ENCODE results near the gene MEGF11.
"Not testable (repeated sequence)": the region's sequence is repeated elsewhere in the genome, so short reads cannot be mapped to it uniquely, and the experiment has no call there.

Gene MEGF11

GRCh38 chr15:65990298-65990981 is 263.1 kb downstream of the MEGF11 start:
- DNase-seq = no peak

GRCh38 chr15:65987100-65987499 is 266.4 kb downstream of the MEGF11 start:
- DNase-seq = no peak

- no peak for DNase-seq
These were observed 267.1 kb downstream of the MEGF11 start for GRCh38 chr15:65986416-65986815.

- no peak for DNase-seq
These were observed 268.2 kb downstream of the MEGF11 start for GRCh38 chr15:65985387-65985786.

GRCh38 chr15:65982627-65983322 is 270.8 kb downstream of the MEGF11 start:
- no peak for DNase-seq

GRCh38 chr15:65981837-65982626 is 271.5 kb downstream of the MEGF11 start:
- peak; percentile 69 for DNase-seq

GRCh38 chr15:65980824-65981456 is 272.6 kb downstream of the MEGF11 start:
- DNase-seq = peak; percentile 10

GRCh38 chr15:65979837-65980236 is 273.7 kb downstream of the MEGF11 start:
- no peak for DNase-seq

- DNase-seq = no peak
These were observed 274.2 kb downstream of the MEGF11 start for GRCh38 chr15:65979316-65979715.

GRCh38 chr15:65978110-65978509 is 275.4 kb downstream of the MEGF11 start:
- no peak for DNase-seq

- DNase-seq = not testable (repeated sequence)
These were observed 277.4 kb downstream of the MEGF11 start for GRCh38 chr15:65976196-65976595.

- no peak for DNase-seq
These were observed 281.9 kb downstream of the MEGF11 start for GRCh38 chr15:65971741-65971995.

- no peak for DNase-seq
These were observed 282.4 kb downstream of the MEGF11 start for GRCh38 chr15:65970937-65971740.

- no peak for DNase-seq
These were observed 283.4 kb downstream of the MEGF11 start for GRCh38 chr15:65969865-65970816.

- DNase-seq = no peak
These were observed 285.0 kb downstream of the MEGF11 start for GRCh38 chr15:65968511-65968910.

GRCh38 chr15:65964792-65965433 is 288.6 kb downstream of the MEGF11 start:
- DNase-seq = no peak

- no peak for DNase-seq
These were observed 289.6 kb downstream of the MEGF11 start for GRCh38 chr15:65963911-65964482.

- DNase-seq = no peak
These were observed 290.2 kb downstream of the MEGF11 start for GRCh38 chr15:65963358-65963757.

GRCh38 chr15:65962187-65962586 is 291.4 kb downstream of the MEGF11 start:
- DNase-seq = no peak

GRCh38 chr15:65960586-65960985 is 293.0 kb downstream of the MEGF11 start:
- no peak for DNase-seq

GRCh38 chr15:65958835-65959234 is 294.7 kb downstream of the MEGF11 start:
- DNase-seq = no peak

Data from stimulated activated CD4-positive, alpha-beta T cell treated with anti-CD3 and anti-CD28 coated beads, Interleukin-4, amount 100 ng/mL, for 1 hour (primary cell).